GM06990 (cell line): Measurements from ENCODE around the gene UBAP2.

ENCODE experiments used
- DNase-seq: peaks from one replicate; pipeline ENCODE4 v3.0.0-alpha.2; 2011; ENCODE audit not compliant: insufficient read length; ENCODE audit errors: extremely low read depth
- H3K27me3 ChIP-seq: replicated peaks from 2 replicates; pipeline ENCODE4 v1.6.0; 2011; ENCODE audit warnings: low read length; ENCODE audit not compliant: control insufficient read depth, insufficient read depth
- H3K36me3 ChIP-seq: 2 replicates; pipeline ENCODE4 v1.5.1; 2011; ENCODE audit warnings: low read length; ENCODE audit not compliant: control insufficient read depth, insufficient read depth
- H3K4me3 ChIP-seq: replicated peaks from 2 replicates; pipeline ENCODE4 v1.5.1; 2011; ENCODE audit warnings: low read depth, mild to moderate bottlenecking, control low read depth, low read length
- CTCF ChIP-seq: IDR thresholded peaks from 2 replicates; pipeline ENCODE4 v1.5.1; 2011; ENCODE audit warnings: low read length, control low read depth, mild to moderate bottlenecking, inconsistent platforms; ENCODE audit not compliant: insufficient read depth, poor library complexity, severe bottlenecking

Gene UBAP2

GRCh38 chr9:33884856-33885701 lies 163.6 kb downstream of the UBAP2 start:
- Histone ChIP-seq H3K4me3 (no peak overlapping the region), H3K36me3 (no peaks in the 10 kb centered on the region), H3K27me3 (no peaks in the 10 kb centered on the region)
- DNase-seq = no peak
- no peak for TF ChIP-seq CTCF

DNA sequence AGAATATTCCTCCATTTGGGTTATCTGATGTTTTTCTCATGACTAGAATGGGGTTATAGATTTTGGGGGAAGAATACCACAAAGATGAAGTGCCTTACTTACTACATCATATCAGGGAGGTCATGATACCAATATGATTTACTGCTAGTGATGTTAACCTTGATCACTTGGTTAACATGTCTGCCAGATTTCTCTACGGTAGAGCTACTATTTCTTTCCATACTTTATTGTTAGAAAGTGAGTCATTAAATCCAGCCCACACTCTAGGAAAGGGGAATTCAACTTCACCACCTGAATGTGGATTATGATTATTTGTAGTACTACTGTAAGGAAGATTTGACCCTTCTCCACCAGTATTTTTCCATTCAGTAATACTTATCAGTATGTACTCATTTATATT lies 167.1 kb downstream of the UBAP2 start:
- H3K4me3 ChIP-seq = no peak overlapping the region
- no peak for TF ChIP-seq CTCF
- no peaks in the 10 kb centered on the region for H3K36me3 ChIP-seq
- H3K27me3 ChIP-seq = no peaks in the 10 kb centered on the region
- no peak for DNase-seq

DNA sequence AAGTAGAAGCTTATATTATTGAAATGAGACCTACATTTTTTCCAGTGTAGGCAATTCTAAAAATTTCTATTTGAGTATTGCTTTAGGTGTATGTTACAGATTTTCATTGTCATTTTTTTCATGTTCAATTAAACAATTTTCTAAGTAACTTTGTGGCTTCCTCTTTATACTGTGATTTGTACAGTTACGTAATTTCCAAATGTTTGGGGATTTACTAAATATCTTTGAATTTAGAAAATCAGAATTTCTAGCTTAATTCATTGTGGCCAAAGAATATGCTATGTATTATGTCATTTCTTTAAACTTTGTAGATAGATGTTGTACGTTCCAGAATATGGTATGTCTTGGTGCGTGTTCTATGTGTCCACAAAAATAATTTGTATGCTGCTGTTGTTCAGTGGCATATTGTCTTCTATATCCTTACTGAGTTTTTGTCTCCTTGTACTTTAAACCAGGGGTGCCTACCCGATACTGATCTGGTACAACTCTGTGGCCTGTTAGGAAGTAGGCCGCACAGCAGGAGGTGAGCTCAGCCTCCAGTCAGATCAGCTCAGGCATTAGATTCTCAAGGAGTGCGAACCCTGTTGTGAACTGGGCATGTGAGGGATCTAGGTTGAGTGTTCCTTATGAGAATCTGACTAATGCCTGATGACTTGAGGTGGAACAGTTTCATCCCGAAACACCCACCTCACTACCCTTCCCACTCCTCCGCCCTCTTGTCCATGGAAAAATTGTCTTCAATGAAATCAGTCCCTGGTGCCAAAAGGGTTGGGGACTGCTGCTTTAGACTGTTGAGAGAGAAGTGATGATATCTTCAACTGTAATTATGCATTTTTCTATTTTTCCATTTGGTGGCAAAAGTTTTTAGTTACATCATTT lies 168.2 kb downstream of the UBAP2 start:
- no peaks in the 10 kb centered on the region for H3K36me3 ChIP-seq
- DNase-seq = no peak
- no peaks in the 10 kb centered on the region for H3K27me3 ChIP-seq
- no peak for TF ChIP-seq CTCF
- H3K4me3 ChIP-seq = no peak overlapping the region

- Histone ChIP-seq H3K27me3 (no peaks in the 10 kb centered on the region), H3K4me3 (no peak overlapping the region), H3K36me3 (no peaks in the 10 kb centered on the region)
- TF ChIP-seq CTCF = no peak
- DNase-seq = no peak
Observed at GRCh38 chr9:33878691-33879366, 169.9 kb downstream of the UBAP2 start.

GRCh38 chr9:33877727-33878489 lies 170.8 kb downstream of the UBAP2 start:
- no peak for TF ChIP-seq CTCF
- Histone ChIP-seq H3K27me3 (no peaks in the 10 kb centered on the region), H3K36me3 (no peaks in the 10 kb centered on the region), H3K4me3 (no peak overlapping the region)
- DNase-seq = no peak
